H1 (cell line): Measurements from ENCODE around the gene TRIM29. TPM values are rescaled to one million over a fixed set of nuclear protein-coding genes. Genes with fewer than 3 reads are reported as not detected.
"Not testable (repeated sequence)": the region's sequence is repeated elsewhere in the genome, so short reads cannot be mapped to it uniquely, and the experiment has no call there.

ENCODE experiments used
- CTCF ChIA-PET: fragments of 300-600 bp; sonication (Branson Sonifier 250); formaldehyde crosslinking; loops from one replicate; lab custom pipeline; 2021; ENCODE audit not compliant: partially characterized antibody; lab: Charles Lee
- POLR2A ChIA-PET: fragments of 300-600 bp; sonication (Branson Sonifier 250); formaldehyde crosslinking; loops from one replicate; lab custom pipeline; 2021; ENCODE audit warnings: inconsistent platforms; ENCODE audit not compliant: partially characterized antibody; lab: Charles Lee
- DNase-seq, 2 experiments: peaks; one replicate each; pipeline versions ENCODE4 v3.0.0 to v3.0.0-alpha.2; 2010 to 2022; ENCODE audit warnings: low spot score in 2 of 2, low read depth in 1 of 2, mixed read lengths in 1 of 2
- FAIRE-seq: peaks from 2 replicates; lab custom pipeline; 2011; peaks lifted over from hg19 to GRCh38; lab: Jason Lieb, UNC
- H2AFZ ChIP-seq: 2 replicates; pipeline ENCODE4 v1.8.1; 2012; ENCODE audit warnings: low read length, inconsistent platforms
- H2AK5ac ChIP-seq: 2 replicates; pipeline ENCODE4 v1.6.1; 2013; ENCODE audit warnings: low read depth, low read length
- H2BK120ac ChIP-seq: replicated peaks from 2 replicates; pipeline ENCODE3; 2013; ENCODE audit warnings: low read depth, low read length, inconsistent platforms
- H2BK12ac ChIP-seq: 2 replicates; pipeline ENCODE4 v1.6.1; 2013; ENCODE audit warnings: low read depth, low read length
- H2BK15ac ChIP-seq: 2 replicates; pipeline ENCODE4 v1.6.1; 2013; ENCODE audit warnings: low read length
- H2BK20ac ChIP-seq: 2 replicates; pipeline ENCODE4 v1.6.1; 2013; ENCODE audit warnings: low read length
- H2BK5ac ChIP-seq: 2 replicates; pipeline ENCODE4 v1.6.1; 2013; ENCODE audit warnings: low read depth, low read length
- H3K14ac ChIP-seq: 2 replicates; pipeline ENCODE4 v1.6.1; 2013; ENCODE audit warnings: inconsistent platforms; ENCODE audit not compliant: insufficient read length
- H3K18ac ChIP-seq: 2 replicates; pipeline ENCODE4 v1.6.1; 2013; ENCODE audit warnings: low read length; ENCODE audit errors: extremely low read depth
- H3K23ac ChIP-seq: 2 replicates; pipeline ENCODE4 v1.6.1; 2013; ENCODE audit warnings: inconsistent platforms; ENCODE audit not compliant: insufficient read length
- H3K23me2 ChIP-seq: 2 replicates; pipeline ENCODE4 v1.6.1; 2013; ENCODE audit warnings: low read depth, low read length
- H3K27ac ChIP-seq: 2 replicates; pipeline ENCODE4 v1.6.1; 2011; ENCODE audit warnings: low read depth, low read length, inconsistent platforms
- H3K27me3 ChIP-seq, 4 experiments: replicated peaks in 1 of 4; 1 replicate in 1 of 4; 2 replicates in 3 of 4; pipeline versions ENCODE4 v1.6.1 to v1.8.1; 2011 to 2013; ENCODE audit warnings: low read length in 3 of 4, mild to moderate bottlenecking in 3 of 4, inconsistent platforms in 2 of 4, mixed read lengths in 2 of 4, moderate library complexity in 1 of 4; ENCODE audit not compliant: control insufficient read depth in 3 of 4, insufficient read depth in 3 of 4; ENCODE audit errors: extremely low read depth in 1 of 4
- H3K36me3 ChIP-seq, 4 experiments: 2 replicates each; pipeline versions ENCODE4 v1.6.1 to v1.8.1; 2011 to 2013; ENCODE audit warnings: mild to moderate bottlenecking in 4 of 4, low read length in 3 of 4, moderate library complexity in 2 of 4, control low read depth in 1 of 4, inconsistent platforms in 1 of 4; ENCODE audit not compliant: insufficient read depth in 4 of 4, control insufficient read depth in 2 of 4
- H3K4ac ChIP-seq: replicated peaks from 2 replicates; pipeline ENCODE3; 2013; ENCODE audit warnings: low read length, low read depth, mixed read lengths, inconsistent platforms; ENCODE audit not compliant: insufficient read length
- H3K4me1 ChIP-seq, 4 experiments: replicated peaks in 1 of 4; 1 replicate in 1 of 4; 2 replicates in 3 of 4; pipeline versions ENCODE4 v1.6.1 to v1.8.1; 2011 to 2013; ENCODE audit warnings: low read length in 3 of 4, inconsistent platforms in 2 of 4, mixed read lengths in 1 of 4; ENCODE audit not compliant: insufficient read depth in 4 of 4, control insufficient read depth in 3 of 4
- H3K4me2 ChIP-seq, 2 experiments: 2 replicates each; pipeline versions ENCODE4 v1.6.1 to v1.8.1; 2011 to 2013; ENCODE audit warnings: low read depth in 2 of 2, low read length in 2 of 2, control low read depth in 1 of 2, inconsistent platforms in 1 of 2, mild to moderate bottlenecking in 1 of 2; ENCODE audit not compliant: insufficient read depth in 1 of 2
- H3K4me3 ChIP-seq, 4 experiments: fragments of 200-600, 300-600 bp in 1 of 4; sonication (generic), shearing (Covaris generic), sonication (Bioruptor Twin) in 1 of 4; 2 replicates each; pipeline versions ENCODE4 v1.5.1 to v1.8.1; 2011 to 2016; ENCODE audit warnings: low read length in 4 of 4, low read depth in 3 of 4, control low read depth in 2 of 4, inconsistent platforms in 2 of 4, mild to moderate bottlenecking in 2 of 4, mixed read lengths in 1 of 4, moderate library complexity in 1 of 4; ENCODE audit not compliant: insufficient read depth in 2 of 4; ENCODE audit errors: extremely low read depth in 1 of 4
- H3K56ac ChIP-seq: replicated peaks from 2 replicates; pipeline ENCODE3; 2013; ENCODE audit warnings: low read depth, mild to moderate bottlenecking, mixed read lengths, low read length, inconsistent platforms; ENCODE audit not compliant: insufficient read length
- H3K79me1 ChIP-seq: 2 replicates; pipeline ENCODE4 v1.6.1; 2013; ENCODE audit warnings: low read depth, low read length, control low read depth
- H3K79me2 ChIP-seq, 2 experiments: 2 replicates each; pipeline versions ENCODE4 v1.6.1 to v1.8.1; 2012 to 2013; ENCODE audit warnings: low read length in 2 of 2, mild to moderate bottlenecking in 2 of 2, inconsistent platforms in 1 of 2; ENCODE audit not compliant: insufficient read depth in 2 of 2, control insufficient read depth in 1 of 2
- H3K9ac ChIP-seq, 4 experiments: replicated peaks in 1 of 4; 1 replicate in 1 of 4; 2 replicates in 3 of 4; pipeline versions ENCODE4 v1.6.1 to v1.8.1; 2011 to 2013; ENCODE audit warnings: low read depth in 3 of 4, low read length in 3 of 4, control low read depth in 2 of 4, mild to moderate bottlenecking in 2 of 4, moderate library complexity in 2 of 4, inconsistent platforms in 1 of 4; ENCODE audit errors: extremely low read depth in 1 of 4
- H3K9me3 ChIP-seq, 2 experiments: 2 replicates each; pipeline versions ENCODE4 v1.6.1 to v1.8.1; 2012 to 2013; ENCODE audit warnings: mild to moderate bottlenecking in 2 of 2, moderate library complexity in 2 of 2, control low read depth in 1 of 2, inconsistent platforms in 1 of 2, low read depth in 1 of 2, low read length in 1 of 2, mixed read lengths in 1 of 2; ENCODE audit not compliant: insufficient read depth in 2 of 2
- H4K20me1 ChIP-seq, 2 experiments: replicated peaks in 1 of 2; 2 replicates each; pipeline versions ENCODE3 to v1.8.1; 2011 to 2013; ENCODE audit warnings: inconsistent platforms in 2 of 2, low read length in 2 of 2, mild to moderate bottlenecking in 1 of 2; ENCODE audit not compliant: insufficient read depth in 2 of 2, control insufficient read depth in 1 of 2
- H4K5ac ChIP-seq: 2 replicates; pipeline ENCODE4 v1.6.1; 2013; ENCODE audit warnings: low read length, low read depth, mixed read lengths, inconsistent platforms; ENCODE audit not compliant: insufficient read length
- H4K8ac ChIP-seq: 2 replicates; pipeline ENCODE4 v1.8.0; 2013; ENCODE audit warnings: mild to moderate bottlenecking, moderate library complexity, low read length, inconsistent platforms; ENCODE audit not compliant: insufficient read depth; ENCODE audit errors: extremely low read depth
- H4K91ac ChIP-seq: replicated peaks from 2 replicates; pipeline ENCODE3; 2013; ENCODE audit warnings: low read length, mixed read lengths, inconsistent platforms; ENCODE audit not compliant: insufficient read length
- EZH2 ChIP-seq: fragments of 200-600 bp; sonication (generic); IDR thresholded peaks from 2 replicates; pipeline ENCODE4 v1.7.1; 2012; ENCODE audit warnings: low read depth, mild to moderate bottlenecking, moderate library complexity, low read length, inconsistent platforms; ENCODE audit not compliant: severe bottlenecking
- WGBS, 2 experiments: shearing (Covaris generic) in 1 of 2; methylation state at CpG; one replicate each; pipeline versions ENCODE4 v1.1.6 to v1.1.7; 2013 to 2015; ENCODE audit warnings: low lambda C conversion rate in 2 of 2, mixed read lengths in 2 of 2, inconsistent platforms in 1 of 2, low coverage in 1 of 2, missing lambda C conversion rate in 1 of 2; ENCODE audit not compliant: insufficient replicate concordance in 2 of 2, insufficient coverage in 1 of 2, insufficient read length in 1 of 2; ENCODE audit errors: extremely low coverage in 1 of 2, missing lambda C conversion rate in 1 of 2; 5-methylcytosine and 5-hydroxymethylcytosine counted together
- polyA plus RNA-seq, 7 experiments: library from polyadenylated mRNA; depleted of rRNA in 3 of 7; stranded (reverse) in 5 of 7; unstranded in 2 of 7; fragments of >200 nt in 5 of 7; fragments of 200-250 nt in 2 of 7; gene quantifications; 1 replicate in 5 of 7; 2 replicates in 1 of 7; 4 replicates in 1 of 7; pipeline versions ENCODE4 v1.2.1 to v1.2.3, GENCODE V29; 2011 to 2013; ENCODE audit warnings: missing spikeins in 2 of 7, mixed read lengths in 2 of 7
- total RNA-seq: library from RNA; stranded (reverse); fragmentation: NEBNext Ultra II Directional; extraction: Animal tissue kit (Norgen Biotek cat#: 25700); gene quantifications from 2 replicates; pipeline ENCODE4 v1.2.1, GENCODE V29; 2021

Gene TRIM29
- total and polyA plus RNA-seq, 2 of the 8 experiments (the other 6 are each of a cell fraction or from before 2014, with no cell fraction given) = 0.17 to 0.43 TPM

GRCh38 chr11:120180063-120180462 is 42.1 kb upstream of the TRIM29 start:
- not testable (repeated sequence) for H3K36me3 ChIP-seq, H3K9me3 ChIP-seq, H2BK15ac ChIP-seq, H3K9ac ChIP-seq, H3K18ac ChIP-seq, FAIRE-seq, H3K4me3 ChIP-seq, H3K23me2 ChIP-seq, H3K4ac ChIP-seq, DNase-seq, H2BK120ac ChIP-seq, H3K4me1 ChIP-seq, H3K23ac ChIP-seq, H3K4me2 ChIP-seq, H4K20me1 ChIP-seq, H2AFZ ChIP-seq, H2BK20ac ChIP-seq, H2BK5ac ChIP-seq, H4K91ac ChIP-seq, H2BK12ac ChIP-seq, H4K8ac ChIP-seq, H4K5ac ChIP-seq, H3K79me1 ChIP-seq, H3K56ac ChIP-seq, H2AK5ac ChIP-seq, H3K79me2 ChIP-seq, H3K14ac ChIP-seq, H3K27ac ChIP-seq
- ChIA-PET POLR2A (interaction anchor here (0.9 to 1.8 kb wide), 2 partner anchors 9 to 56 kb away, joined by 5 read pairs; no protein-coding TSS in a partner anchor), CTCF (interaction anchor here (0.8 to 7.8 kb wide), 16 partner anchors 10 to 458 kb away, joined by 3 to 198 read pairs (median 6); partner anchors contain the start of gene OAF)
- WGBS, 2 experiments = 98% methylated on average over 6 of the region's 6 CpGs; no CpG with 5 or more reads in 1 of the 2 experiments
- TF ChIP-seq EZH2 = peak; percentile 4
- H3K27me3 ChIP-seq = peaks cover 0 to 32% (median 22%) of the 10 kb centered on the region in 4 experiments; a peak in 4 of 7 replicates
